RPMI7951 (cell line): ENCODE measurements around the gene CST4. TPM values are rescaled to one million over a fixed set of nuclear protein-coding genes. Genes with fewer than 3 reads are reported as not detected.
"Not testable (repeated sequence)": the region's sequence is repeated elsewhere in the genome, so short reads cannot be mapped to it uniquely, and the experiment has no call there.

Source experiments
- DNase-seq: peaks from one replicate; pipeline ENCODE4 v3.0.0-alpha.2; 2012; ENCODE audit warnings: low read depth
- total RNA-seq: library from RNA; depleted of rRNA; stranded (reverse); fragments of >200 nt; shearing (Covaris generic); gene quantifications from 2 replicates; pipeline ENCODE4 v1.2.3, GENCODE V29; 2014

The CST4 gene
- total RNA-seq, 1 experiment from 2014 or later = not detected

DNA sequence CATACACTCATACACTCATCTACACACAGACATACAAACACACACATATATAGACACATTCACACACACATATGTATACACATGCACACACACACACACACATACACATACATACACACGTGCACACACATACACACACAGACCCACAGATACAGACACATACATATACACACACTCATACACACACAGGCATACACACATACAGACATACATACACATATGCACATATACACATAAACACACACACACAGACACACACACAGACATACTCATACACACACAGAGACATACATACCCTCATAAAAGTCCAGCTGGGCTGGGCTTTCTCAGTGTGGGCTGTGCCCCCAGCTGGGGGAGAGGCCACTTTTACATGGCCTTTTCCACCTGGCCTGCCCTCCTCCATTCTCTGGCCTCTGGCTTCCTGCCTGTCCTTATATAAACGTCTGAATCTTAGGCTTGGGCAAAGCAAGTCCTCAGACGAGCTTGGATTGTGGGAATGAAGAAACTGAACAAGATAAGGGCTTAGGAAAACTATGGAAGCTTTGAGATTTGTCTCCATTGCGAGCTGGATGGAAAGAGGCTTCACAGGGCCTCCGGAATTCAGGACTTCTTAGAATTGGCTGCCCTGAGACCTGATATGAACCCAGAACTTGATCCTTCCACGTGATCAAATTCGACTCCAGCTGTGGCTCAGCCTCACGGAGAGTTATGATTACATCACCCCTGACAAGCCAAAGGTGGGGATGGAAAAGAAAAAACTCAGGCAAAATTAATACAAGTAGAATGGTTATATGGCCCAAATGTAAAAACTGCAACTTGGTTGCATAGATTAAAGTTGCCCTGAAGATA is 28.6 kb downstream of the CST4 start:
- no peak for DNase-seq

DNA sequence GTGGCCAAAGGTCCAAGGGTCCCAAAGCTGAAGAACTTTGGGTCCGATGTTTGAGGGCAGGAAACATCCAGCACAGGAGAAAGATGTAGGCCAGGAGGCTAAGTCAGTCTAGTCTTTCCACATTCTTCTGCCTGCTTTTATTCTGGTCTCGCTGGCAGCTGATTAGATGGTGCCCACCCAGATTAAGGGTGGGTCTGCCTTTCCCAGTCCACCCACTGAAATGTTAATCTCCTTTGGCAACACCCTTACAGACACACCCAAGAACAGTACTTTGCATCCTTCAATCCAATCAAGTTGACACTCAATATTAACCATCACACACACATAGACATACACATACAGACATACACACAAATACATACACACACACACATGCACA is 29.2 kb downstream of the CST4 start:
- DNase-seq = not testable (repeated sequence)

- no peak for DNase-seq
Measured at GRCh38 chr20:23658989-23659609, 29.7 kb downstream of the CST4 start.

DNA sequence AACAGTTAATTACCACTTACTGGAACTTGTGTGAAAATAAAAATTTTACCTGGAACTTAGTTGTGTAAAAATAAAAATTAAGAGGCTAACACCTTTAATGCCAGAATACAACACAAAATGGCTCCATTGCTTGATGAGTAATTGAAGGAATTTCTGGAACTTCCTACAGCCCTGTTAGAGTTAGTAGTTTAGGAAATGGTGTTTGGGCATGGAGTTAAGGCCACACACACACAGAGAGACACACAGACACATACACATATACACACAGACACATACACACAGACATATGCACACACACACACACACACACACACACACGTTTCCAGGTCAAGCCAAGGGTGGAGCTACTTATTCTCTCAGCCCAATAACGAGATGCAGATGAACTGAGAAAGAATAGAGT is 30.5 kb downstream of the CST4 start:
- no peak for DNase-seq

GRCh38 chr20:23657202-23657601 is 31.6 kb downstream of the CST4 start:
- no peak for DNase-seq

DNA sequence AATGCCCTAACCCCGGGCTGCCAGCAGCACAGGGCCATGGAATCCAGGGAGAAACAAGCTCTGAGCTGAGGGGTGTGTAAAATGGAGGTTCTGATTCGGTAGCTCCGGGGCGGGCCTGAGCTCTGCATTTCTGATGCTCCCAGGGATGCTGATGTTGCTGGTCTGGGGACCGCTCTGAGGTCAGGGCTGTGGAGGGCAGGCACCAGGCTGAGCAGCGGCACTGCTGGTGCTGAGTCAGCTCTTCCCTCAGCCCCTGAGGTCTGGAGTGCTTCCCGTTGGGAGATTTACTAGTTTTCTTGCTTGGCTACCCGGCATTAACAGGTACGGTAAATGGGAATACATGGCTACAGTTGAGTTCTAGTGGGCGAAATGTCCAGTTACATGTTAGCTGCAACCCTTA is 32.5 kb downstream of the CST4 start:
- no peak for DNase-seq

DNA sequence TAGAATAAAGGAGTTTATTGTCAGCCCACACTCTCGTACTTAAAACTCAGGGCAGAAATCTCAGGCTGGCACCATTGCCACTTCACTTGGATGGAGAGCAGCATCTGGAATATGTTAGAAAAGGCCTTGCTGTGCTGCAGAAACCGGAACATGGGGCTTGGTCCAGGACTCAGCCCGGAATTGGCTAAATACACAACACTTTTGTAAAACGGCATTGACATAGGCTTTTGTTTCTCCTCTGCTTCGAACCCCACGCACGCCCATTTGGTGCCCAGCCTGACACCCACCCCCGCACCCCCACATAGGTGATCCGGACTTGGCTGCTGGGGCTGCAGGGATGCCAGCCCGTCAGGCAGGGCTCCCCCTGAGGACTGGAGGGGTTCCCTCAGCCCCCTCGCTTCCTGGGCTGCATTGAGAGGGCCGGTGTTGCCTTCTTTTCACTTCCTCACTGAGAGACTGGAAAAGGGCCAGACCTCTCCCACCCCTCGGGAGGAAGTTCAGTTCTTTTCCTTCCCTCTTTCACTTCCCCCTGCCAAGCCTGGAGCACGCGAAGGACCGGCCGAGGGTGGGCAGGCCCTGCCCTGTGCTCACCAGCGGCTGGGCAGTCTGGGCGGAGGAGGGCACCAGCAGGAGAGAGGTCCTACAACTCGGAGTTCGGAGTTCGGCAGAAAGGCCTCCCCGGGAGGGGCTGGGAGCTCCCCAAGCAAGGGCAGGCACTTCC is 33.2 kb downstream of the CST4 start:
- no peak for DNase-seq

DNA sequence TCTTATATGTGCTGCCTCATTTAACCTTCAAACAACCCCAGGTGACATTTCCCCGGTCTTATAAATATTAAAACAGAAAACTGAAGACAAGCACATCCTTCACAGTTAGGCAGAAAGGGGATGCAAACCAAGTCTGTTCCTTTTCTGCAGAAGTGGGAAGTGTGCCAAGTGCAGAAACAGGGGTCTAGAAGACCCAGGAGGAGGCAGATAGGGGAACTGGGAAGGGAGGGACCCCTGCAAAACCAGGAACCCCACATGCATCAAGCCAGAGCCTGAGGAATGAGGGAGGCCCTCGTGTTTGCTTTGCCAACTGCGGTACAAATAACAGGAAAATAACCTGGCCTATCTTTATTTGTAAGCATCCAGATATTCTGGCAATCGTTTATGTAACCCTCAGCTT is 34.1 kb downstream of the CST4 start:
- no peak for DNase-seq

DNA sequence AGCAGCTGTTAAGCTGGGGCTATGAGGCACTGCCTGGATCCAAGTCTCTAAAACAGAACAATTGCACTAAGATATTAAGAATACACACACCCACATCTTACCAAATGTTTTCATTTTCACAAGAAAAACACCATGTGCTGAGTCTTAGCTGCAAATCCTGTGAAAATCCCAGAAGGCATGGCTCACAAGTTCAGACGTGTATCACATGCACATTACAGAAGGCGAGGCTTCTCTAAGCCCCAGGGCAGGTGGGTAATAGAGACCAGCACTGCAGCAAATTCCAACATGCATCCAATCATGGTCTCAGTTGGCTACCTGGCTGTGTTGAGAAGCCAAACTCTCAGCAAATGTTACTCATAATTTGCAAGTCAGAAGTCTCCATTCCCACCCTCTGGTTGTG is 34.8 kb downstream of the CST4 start:
- DNase-seq = no peak

GRCh38 chr20:23653400-23653938 is 35.4 kb downstream of the CST4 start:
- no peak for DNase-seq

- DNase-seq = no peak
Measured at GRCh38 chr20:23652926-23653325, 35.9 kb downstream of the CST4 start.

DNA sequence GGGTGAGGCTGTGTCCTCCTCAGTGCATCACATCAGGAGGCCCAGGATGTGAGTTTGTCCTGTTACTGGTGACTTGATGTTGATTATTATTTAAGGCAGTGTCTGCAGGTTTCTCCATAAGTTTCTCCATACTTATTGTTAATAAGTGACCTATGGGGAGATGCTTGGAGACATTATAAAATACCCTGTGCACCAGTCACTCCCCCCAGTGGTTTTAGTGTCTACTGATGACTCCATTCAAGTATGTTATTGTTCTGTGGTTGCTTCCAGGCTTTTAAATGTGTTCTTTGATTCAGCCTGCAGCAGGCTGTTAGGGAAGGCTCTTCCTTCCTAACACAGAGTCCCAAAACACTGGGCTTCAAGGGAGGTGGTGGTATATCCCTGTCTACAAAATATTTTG is 36.5 kb downstream of the CST4 start:
- peak; percentile 50 for DNase-seq

DNA sequence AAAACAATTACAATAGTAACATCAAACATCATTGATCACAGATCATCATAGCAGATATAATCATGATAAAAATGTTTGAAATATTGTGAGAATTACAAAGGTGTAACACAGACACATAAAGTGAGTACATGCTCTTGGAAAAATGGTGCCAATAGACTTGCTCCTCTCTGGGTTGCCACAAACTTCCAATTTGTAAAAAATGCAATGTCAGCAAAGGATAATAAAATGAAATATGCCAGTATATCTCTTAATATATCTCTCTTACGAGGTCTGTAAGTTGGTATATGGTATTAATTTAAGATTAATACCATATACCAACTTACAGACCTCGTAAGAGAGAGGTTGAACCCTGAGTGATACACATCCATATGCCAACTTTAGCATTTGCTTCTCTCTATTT is 37.7 kb downstream of the CST4 start:
- no peak for DNase-seq

DNA sequence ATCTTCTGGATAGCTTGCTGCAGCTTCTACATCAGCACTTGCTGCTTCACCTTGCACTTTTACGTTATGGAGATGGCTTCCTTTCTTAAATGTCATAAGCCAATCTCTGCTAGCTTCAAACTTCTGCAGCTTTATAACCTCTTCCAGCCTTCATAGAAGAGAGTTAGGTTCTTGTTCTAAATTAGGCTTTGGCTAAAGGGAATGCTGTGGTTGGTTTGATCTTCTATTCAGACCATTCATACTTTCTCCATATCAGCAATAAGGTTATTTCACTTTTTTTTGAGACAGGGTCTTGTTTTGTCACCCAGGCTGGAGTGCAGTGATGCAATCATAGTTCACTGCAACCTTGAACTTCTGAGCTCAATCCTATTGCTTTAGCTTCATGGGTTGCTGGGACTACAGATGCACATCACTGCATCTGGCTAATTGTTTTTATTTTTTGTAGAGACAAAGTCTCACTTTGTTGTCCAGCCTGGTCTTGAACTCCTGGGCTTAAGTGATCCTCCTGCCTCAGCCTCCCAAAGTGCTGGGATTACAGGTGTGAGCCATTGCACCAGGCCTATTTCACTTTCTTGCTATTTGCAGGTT is 38.9 kb downstream of the CST4 start:
- DNase-seq = no peak

- no peak for DNase-seq
Measured at GRCh38 chr20:23649242-23649641, 39.6 kb downstream of the CST4 start.

GRCh38 chr20:23647346-23647745 is 41.5 kb downstream of the CST4 start:
- DNase-seq = peak; percentile 54

DNA sequence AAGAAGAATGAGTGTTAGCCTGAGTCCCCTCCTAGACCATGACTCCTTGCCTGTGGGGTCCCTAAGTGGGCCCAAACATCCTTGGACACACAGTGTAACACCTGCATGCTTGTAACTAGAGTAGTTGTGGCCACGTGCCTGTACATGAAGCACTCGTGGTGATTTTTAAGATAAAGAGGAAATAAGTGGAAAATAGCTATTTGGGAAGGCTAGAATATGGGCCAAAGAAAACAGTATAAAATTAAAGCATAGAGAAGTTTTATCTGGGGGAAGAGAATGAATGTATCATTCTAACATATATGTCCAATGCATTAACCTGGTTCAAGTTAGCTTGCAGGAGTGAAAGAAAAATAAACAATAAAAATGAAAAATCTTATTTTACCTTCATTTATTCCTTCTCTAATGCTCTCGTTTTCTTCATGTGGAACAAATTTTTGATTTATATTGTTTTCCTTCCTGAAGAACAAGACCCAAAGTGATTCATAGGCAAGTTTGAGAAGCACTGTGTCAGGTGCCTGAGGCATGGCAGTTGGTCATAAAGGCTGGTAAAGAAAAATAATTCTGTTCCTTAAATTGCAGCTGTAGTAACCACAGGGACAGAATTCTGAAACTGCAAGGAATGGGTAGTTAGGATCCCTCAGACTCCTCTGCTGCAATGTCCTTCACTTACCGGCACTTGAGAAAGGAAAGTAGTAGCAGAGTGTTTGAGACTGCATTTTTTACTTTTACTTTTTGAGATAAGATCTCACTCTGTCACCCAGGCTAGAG is 42.5 kb downstream of the CST4 start:
- peak; percentile 93 for DNase-seq

- DNase-seq = no peak
Measured at GRCh38 chr20:23645575-23645974, 43.3 kb downstream of the CST4 start.

GRCh38 chr20:23644164-23644563 is 44.7 kb downstream of the CST4 start:
- DNase-seq = no peak

- no peak for DNase-seq
Measured at GRCh38 chr20:23643659-23644058, 45.2 kb downstream of the CST4 start.
